ENCODE data around the gene CDKN1C.

Gene CDKN1C

GRCh38 chr11:2890466-2891294 is 5.1 kb upstream of the CDKN1C start:
- no peaks in the 10 kb centered on the region for H3K9me3 ChIP-seq (ENCODE audit: control insufficient read depth, low read depth, low read length)
- H3K9ac ChIP-seq (ENCODE audit: low read length) = no peak overlapping the region
- H3K4me3 ChIP-seq (ENCODE audit: low read length) = no peak overlapping the region
- peaks cover 22% of the 10 kb centered on the region for H3K4me1 ChIP-seq (ENCODE audit: control insufficient read depth, low read depth, low read length)
- peaks cover 29% of the 10 kb centered on the region for H3K27me3 ChIP-seq (ENCODE audit: control insufficient read depth, insufficient read depth, low read length)
- H3K36me3 ChIP-seq (ENCODE audit: control insufficient read depth, low read depth, low read length) = no peaks in the 10 kb centered on the region
- H3K27ac ChIP-seq (ENCODE audit: low read length) = no peak overlapping the region

GRCh38 chr11:2889362-2890273 is 4.0 kb upstream of the CDKN1C start:
- peaks cover 35% of the 10 kb centered on the region for H3K27me3 ChIP-seq (ENCODE audit: control insufficient read depth, insufficient read depth, low read length)
- no peak overlapping the region for H3K9ac ChIP-seq (ENCODE audit: low read length)
- H3K9me3 ChIP-seq (ENCODE audit: control insufficient read depth, low read depth, low read length) = no peaks in the 10 kb centered on the region
- H3K4me3 ChIP-seq (ENCODE audit: low read length) = no peak overlapping the region
- H3K4me1 ChIP-seq (ENCODE audit: control insufficient read depth, low read depth, low read length) = peaks cover 22% of the 10 kb centered on the region
- no peak overlapping the region for H3K27ac ChIP-seq (ENCODE audit: low read length)
- H3K36me3 ChIP-seq (ENCODE audit: control insufficient read depth, low read depth, low read length) = no peaks in the 10 kb centered on the region

GRCh38 chr11:2888266-2888968 is 2.8 kb upstream of the CDKN1C start:
- H3K27ac ChIP-seq (ENCODE audit: low read length) = no peak overlapping the region
- H3K9ac ChIP-seq (ENCODE audit: low read length) = no peak overlapping the region
- peaks cover 24% of the 10 kb centered on the region for H3K4me1 ChIP-seq (ENCODE audit: control insufficient read depth, low read depth, low read length)

DNA sequence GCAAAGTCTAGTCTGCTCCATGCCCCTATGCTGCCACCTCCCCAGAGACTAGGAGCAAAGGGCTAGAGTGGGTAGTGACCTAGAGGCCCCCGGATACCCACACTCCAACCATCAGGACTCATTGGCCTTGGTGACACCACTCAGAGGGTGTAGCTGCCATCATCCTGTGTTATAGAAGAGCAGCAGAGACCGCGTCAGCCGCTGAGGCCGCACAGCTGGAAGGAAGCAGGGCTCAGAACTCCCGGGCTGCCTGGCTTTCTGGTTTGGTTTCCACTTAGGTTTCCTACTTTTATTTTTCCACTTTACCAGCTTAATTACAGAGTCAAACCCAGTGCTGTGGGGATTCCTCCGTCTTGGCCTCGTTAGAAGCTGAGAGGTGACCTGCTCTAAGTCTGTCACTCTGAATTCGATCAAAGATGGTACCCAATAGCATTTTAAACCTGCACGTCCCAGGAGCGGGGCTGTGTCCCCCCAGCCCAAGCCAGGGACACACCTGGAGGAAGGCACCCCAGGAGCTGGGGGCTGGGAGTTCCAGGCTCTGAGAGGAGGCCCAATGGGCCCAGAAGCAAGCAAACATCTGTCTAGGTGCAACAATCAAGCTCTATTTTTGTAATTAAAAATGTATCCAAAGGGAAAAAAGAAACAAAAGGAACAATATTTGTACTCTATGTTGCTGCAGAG is 2.1 kb upstream of the CDKN1C start:
- Histone ChIP-seq H3K9me3 (ENCODE audit: control insufficient read depth, low read depth, low read length) (no peaks in the 10 kb centered on the region), H3K27ac (ENCODE audit: low read length) (no peak overlapping the region), H3K4me3 (ENCODE audit: low read length) (no peak overlapping the region), H3K9ac (ENCODE audit: low read length) (no peak overlapping the region), H3K36me3 (ENCODE audit: control insufficient read depth, low read depth, low read length) (no peaks in the 10 kb centered on the region), H3K27me3 (ENCODE audit: control insufficient read depth, insufficient read depth, low read length) (peaks cover 49% of the 10 kb centered on the region), H3K4me1 (ENCODE audit: control insufficient read depth, low read depth, low read length) (peaks cover 27% of the 10 kb centered on the region)

More at GRCh38 chr11:2888266-2888968, 2.8 kb upstream of the CDKN1C start:
- H3K36me3 ChIP-seq (ENCODE audit: control insufficient read depth, low read depth, low read length) = no peaks in the 10 kb centered on the region
- H3K27me3 ChIP-seq (ENCODE audit: control insufficient read depth, insufficient read depth, low read length) = peaks cover 41% of the 10 kb centered on the region
- H3K4me3 ChIP-seq (ENCODE audit: low read length) = no peak overlapping the region
- no peaks in the 10 kb centered on the region for H3K9me3 ChIP-seq (ENCODE audit: control insufficient read depth, low read depth, low read length)

- Histone ChIP-seq H3K9ac (ENCODE audit: low read length) (no peak overlapping the region), H3K4me1 (ENCODE audit: control insufficient read depth, low read depth, low read length) (peaks cover 27% of the 10 kb centered on the region), H3K27ac (ENCODE audit: low read length) (no peak overlapping the region), H3K27me3 (ENCODE audit: control insufficient read depth, insufficient read depth, low read length) (peaks cover 56% of the 10 kb centered on the region), H3K36me3 (ENCODE audit: control insufficient read depth, low read depth, low read length) (no peaks in the 10 kb centered on the region), H3K4me3 (ENCODE audit: low read length) (no peak overlapping the region), H3K9me3 (ENCODE audit: control insufficient read depth, low read depth, low read length) (no peaks in the 10 kb centered on the region)
Measured at GRCh38 chr11:2886936-2887335, 1.4 kb upstream of the CDKN1C start.

- H3K27ac ChIP-seq (ENCODE audit: low read length) = no peak overlapping the region
- H3K4me1 ChIP-seq (ENCODE audit: control insufficient read depth, low read depth, low read length) = peaks cover 21% of the 10 kb centered on the region
- H3K9me3 ChIP-seq (ENCODE audit: control insufficient read depth, low read depth, low read length) = no peaks in the 10 kb centered on the region
- peak overlapping the region; percentile 33 for H3K4me3 ChIP-seq (ENCODE audit: low read length)
- H3K36me3 ChIP-seq (ENCODE audit: control insufficient read depth, low read depth, low read length) = no peaks in the 10 kb centered on the region
- H3K9ac ChIP-seq (ENCODE audit: low read length) = no peak overlapping the region
- H3K27me3 ChIP-seq (ENCODE audit: control insufficient read depth, insufficient read depth, low read length) = peaks cover 62% of the 10 kb centered on the region
Measured at GRCh38 chr11:2886191-2886894, 768 bp upstream of the CDKN1C start.

DNA sequence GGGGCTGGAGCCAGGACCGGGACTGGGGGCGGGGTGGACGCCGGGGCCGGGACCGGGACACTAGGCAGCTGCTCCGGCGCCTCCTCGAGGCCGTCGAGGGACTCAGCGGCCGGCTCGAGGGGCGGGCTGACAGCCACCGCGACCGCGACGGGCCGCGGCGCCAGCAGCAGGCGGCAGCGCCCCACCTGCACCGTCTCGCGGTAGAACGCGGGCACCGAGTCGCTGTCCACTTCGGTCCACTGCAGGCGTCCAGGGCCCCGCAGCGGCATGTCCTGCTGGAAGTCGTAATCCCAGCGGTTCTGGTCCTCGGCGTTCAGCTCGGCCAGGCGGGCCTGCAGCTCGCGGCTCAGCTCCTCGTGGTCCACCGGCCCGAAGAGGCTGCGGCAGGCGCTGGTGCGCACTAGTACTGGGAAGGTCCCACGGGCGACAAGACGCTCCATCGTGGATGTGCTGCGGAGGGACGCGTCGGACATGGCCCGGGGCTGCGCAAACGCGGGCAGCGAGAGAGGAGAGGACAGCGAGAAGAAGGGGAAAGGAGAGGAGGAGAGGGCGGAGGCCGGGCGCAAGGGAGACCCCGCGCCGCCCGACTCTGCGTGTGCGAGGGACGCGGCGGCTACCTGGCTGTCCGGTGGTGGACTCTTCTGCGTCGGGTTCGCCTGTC is 428 bp downstream of the CDKN1C start:
- Histone ChIP-seq H3K4me3 (ENCODE audit: low read length) (peak overlapping the region; percentile 71), H3K9ac (ENCODE audit: low read length) (peak overlapping the region; percentile 54), H3K9me3 (ENCODE audit: control insufficient read depth, low read depth, low read length) (no peaks in the 10 kb centered on the region), H3K27me3 (ENCODE audit: control insufficient read depth, insufficient read depth, low read length) (peaks cover 74% of the 10 kb centered on the region), H3K36me3 (ENCODE audit: control insufficient read depth, low read depth, low read length) (no peaks in the 10 kb centered on the region), H3K4me1 (ENCODE audit: control insufficient read depth, low read depth, low read length) (peaks cover 18% of the 10 kb centered on the region), H3K27ac (ENCODE audit: low read length) (no peak overlapping the region)

DNA sequence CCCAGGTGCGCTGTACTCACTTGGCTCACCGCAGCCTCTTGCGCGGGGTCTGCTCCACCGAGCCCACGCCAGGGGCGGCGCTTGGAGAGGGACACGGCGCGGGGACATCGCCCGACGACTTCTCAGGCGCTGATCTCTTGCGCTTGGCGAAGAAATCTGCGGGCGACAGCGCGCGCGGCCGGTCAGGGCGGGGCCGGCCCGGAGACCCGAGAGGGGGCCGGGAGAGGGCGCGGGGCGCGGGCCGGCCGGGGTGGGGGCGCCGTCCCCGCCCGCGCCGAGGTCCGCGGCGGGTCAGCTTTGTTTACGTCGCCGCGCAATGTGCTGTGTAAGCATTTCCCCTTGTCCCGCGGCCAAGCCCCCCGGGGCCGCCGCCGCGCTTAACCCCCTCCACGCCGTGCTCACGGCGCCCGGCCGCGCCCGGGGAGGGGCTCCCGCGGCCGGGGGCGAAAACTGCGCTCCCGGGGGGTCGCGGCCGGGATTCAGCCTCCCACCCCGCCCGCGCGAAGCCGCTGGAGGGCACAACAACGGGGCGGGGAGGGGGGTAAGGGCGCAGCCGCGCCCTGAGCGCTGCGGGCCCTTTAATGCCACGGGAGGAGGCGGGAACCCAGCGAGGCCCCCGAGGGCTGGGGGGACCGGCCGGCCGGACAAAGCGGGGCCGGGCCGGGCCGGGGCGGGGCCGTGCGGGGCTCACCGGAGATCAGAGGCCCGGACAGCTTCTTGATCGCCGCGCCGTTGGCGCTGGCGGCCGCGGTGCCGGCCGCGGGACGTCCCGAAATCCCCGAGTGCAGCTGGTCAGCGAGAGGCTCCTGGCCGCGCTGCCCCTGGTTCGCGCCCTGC is 1.4 kb downstream of the CDKN1C start:
- H3K27me3 ChIP-seq (ENCODE audit: control insufficient read depth, insufficient read depth, low read length) = peaks cover 77% of the 10 kb centered on the region
- peaks cover 18% of the 10 kb centered on the region for H3K4me1 ChIP-seq (ENCODE audit: control insufficient read depth, low read depth, low read length)
- H3K4me3 ChIP-seq (ENCODE audit: low read length) = peak overlapping the region; percentile 57
- no peak overlapping the region for H3K27ac ChIP-seq (ENCODE audit: low read length)
- peak overlapping the region; percentile 42 for H3K9ac ChIP-seq (ENCODE audit: low read length)
- H3K36me3 ChIP-seq (ENCODE audit: control insufficient read depth, low read depth, low read length) = no peaks in the 10 kb centered on the region
- H3K9me3 ChIP-seq (ENCODE audit: control insufficient read depth, low read depth, low read length) = no peaks in the 10 kb centered on the region

GRCh38 chr11:2883640-2883978 is 2.0 kb downstream of the CDKN1C start:
- H3K27me3 ChIP-seq (ENCODE audit: control insufficient read depth, insufficient read depth, low read length) = peaks cover 79% of the 10 kb centered on the region
- peak overlapping the region; percentile 22 for H3K9ac ChIP-seq (ENCODE audit: low read length)

More at GRCh38 chr11:2883640-2883978, 2.0 kb downstream of the CDKN1C start:
- Histone ChIP-seq H3K4me1 (ENCODE audit: control insufficient read depth, low read depth, low read length) (peaks cover 18% of the 10 kb centered on the region), H3K4me3 (ENCODE audit: low read length) (peak overlapping the region; percentile 57), H3K27ac (ENCODE audit: low read length) (no peak overlapping the region), H3K9me3 (ENCODE audit: control insufficient read depth, low read depth, low read length) (no peaks in the 10 kb centered on the region), H3K36me3 (ENCODE audit: control insufficient read depth, low read depth, low read length) (no peaks in the 10 kb centered on the region)
